HuH-7 (cell line): ENCODE results near the gene RHBDL1.

Experiments
- DNase-seq: peaks from one replicate; pipeline ENCODE4 v3.0.0; 2011; ENCODE audit warnings: low spot score

RHBDL1 gene

GRCh38 chr16:674214-674881, 1.1 kb upstream of the RHBDL1 start:
- no peak for DNase-seq

GRCh38 chr16:675884-676564, 553 bp downstream of the RHBDL1 start:
- peak; percentile 42 for DNase-seq

GRCh38 chr16:676565-676902, 1.1 kb downstream of the RHBDL1 start:
- no peak for DNase-seq

GRCh38 chr16:676913-677312, 1.4 kb downstream of the RHBDL1 start:
- DNase-seq, result no peak

- DNase-seq, result no peak
Observed at GRCh38 chr16:677316-678190, 2.1 kb downstream of the RHBDL1 start.

GRCh38 chr16:678209-678857, 2.9 kb downstream of the RHBDL1 start:
- DNase-seq, result no peak

- DNase-seq, result no peak
Observed at GRCh38 chr16:678858-679813, 3.7 kb downstream of the RHBDL1 start.

GRCh38 chr16:679814-680624, 4.5 kb downstream of the RHBDL1 start, which contains the start of gene STUB1:
TSS of gene STUB1 (plus strand) at chr16:680410. CDS start at chr16:680526, 116 bp downstream.
- peak; percentile 70 for DNase-seq

- no peak for DNase-seq
Observed at GRCh38 chr16:680625-680945, 5.1 kb downstream of the RHBDL1 start.

- no peak for DNase-seq
Observed at GRCh38 chr16:680967-681745, 5.7 kb downstream of the RHBDL1 start.

- DNase-seq, result no peak
Observed at GRCh38 chr16:681746-682427, 6.4 kb downstream of the RHBDL1 start.

- DNase-seq, result no peak
Observed at GRCh38 chr16:682493-683395, 7.3 kb downstream of the RHBDL1 start.

- no peak for DNase-seq
Observed at GRCh38 chr16:683396-684070, 8.1 kb downstream of the RHBDL1 start.

GRCh38 chr16:684071-684794, 8.8 kb downstream of the RHBDL1 start, which contains the start of gene JMJD8:
TSS of gene JMJD8 (minus strand) at chr16:684334. CDS start at chr16:684319, 15 bp downstream.
- DNase-seq, result peak; percentile 82

GRCh38 chr16:684961-685696, 9.7 kb downstream of the RHBDL1 start:
- no peak for DNase-seq

- no peak for DNase-seq
Observed at GRCh38 chr16:685967-686366, 10.5 kb downstream of the RHBDL1 start.
